HepG2 (cell line): Measurements from ENCODE around the gene NME8. TPM values are rescaled to one million over a fixed set of nuclear protein-coding genes. Genes with fewer than 3 reads are reported as not detected.

Source experiments
- BRCA1 ChIP-seq: sonication (generic); formaldehyde crosslinking; IDR thresholded peaks from 2 replicates; pipeline ENCODE4 v1.4.0; 2020; ENCODE audit warnings: missing genetic modification reagents
- DMAP1 ChIP-seq: IDR thresholded peaks from 2 replicates; pipeline ENCODE4 v1.6.1; 2016
- HMGA1 ChIP-seq: sonication (generic); formaldehyde crosslinking; conservative IDR thresholded peaks from 2 replicates; pipeline ENCODE4 v1.4.0; 2020; ENCODE audit warnings: missing genetic modification reagents
- KLF9 ChIP-seq: IDR thresholded peaks from 2 replicates; pipeline ENCODE4 v1.6.1; 2016; ENCODE audit warnings: low read depth
- MED1 ChIP-seq: sonication (generic); formaldehyde crosslinking; IDR thresholded peaks from 2 replicates; pipeline ENCODE4 v1.4.0; 2020; ENCODE audit warnings: missing genetic modification reagents
- NFE2L2 ChIP-seq: fragments of 150-350 bp; IDR thresholded peaks from 2 replicates; pipeline ENCODE4 v1.6.1; 2014; ENCODE audit warnings: low read length
- RNF2 ChIP-seq: fragments of 450-650 bp; conservative IDR thresholded peaks from 2 replicates; pipeline ENCODE4 v1.6.1; 2016; ENCODE audit warnings: low read depth
- SOX13 ChIP-seq, 3 experiments: fragments of 450-650 bp in 1 of 3; sonication (generic) in 1 of 3; formaldehyde crosslinking in 1 of 3; IDR thresholded peaks in 2 of 3; conservative IDR thresholded peaks in 1 of 3; 2 replicates each; pipeline versions ENCODE4 v1.5.0 to v1.6.1; 2016 to 2020; ENCODE audit warnings: antibody characterized with exemption in 1 of 3, mild to moderate bottlenecking in 1 of 3, missing compliant biosample characterization in 1 of 3, missing genetic modification reagents in 1 of 3, moderate library complexity in 1 of 3
- ZC3H4 ChIP-seq: sonication (generic); formaldehyde crosslinking; IDR thresholded peaks from 2 replicates; pipeline ENCODE4 v1.4.0; 2020; ENCODE audit warnings: missing genetic modification reagents, borderline replicate concordance
- ZNF143 ChIP-seq: sonication (generic); formaldehyde crosslinking; IDR thresholded peaks from 2 replicates; pipeline ENCODE4 v1.4.0; 2020; ENCODE audit warnings: missing genetic modification reagents
- ZNF549 ChIP-seq: sonication (generic); formaldehyde crosslinking; IDR thresholded peaks from 2 replicates; pipeline ENCODE4 v1.5.0; 2020; ENCODE audit warnings: missing genetic modification reagents
- ZNF558 ChIP-seq: sonication (generic); formaldehyde crosslinking; IDR thresholded peaks from 2 replicates; pipeline ENCODE4 v1.9.0; 2022; ENCODE audit warnings: mild to moderate bottlenecking, missing genetic modification reagents, borderline replicate concordance
- ZNF891 ChIP-seq: sonication (generic); formaldehyde crosslinking; IDR thresholded peaks from 2 replicates; pipeline ENCODE4 v1.5.0; 2020; ENCODE audit warnings: mild to moderate bottlenecking, missing genetic modification reagents
- polyA plus RNA-seq, 8 experiments: library from polyadenylated mRNA; depleted of rRNA in 3 of 8; stranded (reverse) in 7 of 8; unstranded in 1 of 8; fragments of >200 nt; fragmentation: Illumina TruSeq in 4 of 8; extraction: Trizol in 4 of 8; gene quantifications; 2 replicates each; pipeline versions ENCODE4 v1.2.1 to v1.2.3, GENCODE V29; 2011 to 2016; ENCODE audit warnings: low read depth in 4 of 8, missing spikeins in 1 of 8, mixed read lengths in 1 of 8; ENCODE audit not compliant: insufficient read depth in 1 of 8
- total RNA-seq, 5 experiments: library from RNA; depleted of rRNA; stranded (reverse); fragments of >200 nt; fragmentation: Illumina TruSeq; extraction: Trizol; gene quantifications; 2 replicates each; pipeline ENCODE4 v1.2.3, GENCODE V29; 2016; ENCODE audit warnings: low read depth in 1 of 5
- TF ChIP-seq, protein P1 (sequence below): sonication (generic); formaldehyde crosslinking; IDR thresholded peaks from 2 replicates; pipeline ENCODE4 v1.4.0; 2020; ENCODE audit warnings: mild to moderate bottlenecking, missing genetic modification reagents
- TF ChIP-seq, protein P2 (sequence below): sonication (generic); formaldehyde crosslinking; IDR thresholded peaks from 2 replicates; pipeline ENCODE4 v1.5.0; 2020; ENCODE audit warnings: missing genetic modification reagents
- TF ChIP-seq, protein P3 (sequence below): sonication (generic); formaldehyde crosslinking; IDR thresholded peaks from 2 replicates; pipeline ENCODE4 v1.8.0; 2022; ENCODE audit warnings: mild to moderate bottlenecking, missing genetic modification reagents
- TF ChIP-seq, protein P4 (sequence below): sonication (generic); formaldehyde crosslinking; IDR thresholded peaks from 2 replicates; pipeline ENCODE4 v1.4.0; 2020; ENCODE audit warnings: missing genetic modification reagents
- TF ChIP-seq, protein P5 (sequence below): sonication (generic); formaldehyde crosslinking; IDR thresholded peaks from 2 replicates; pipeline ENCODE4 v1.4.0; 2020; ENCODE audit warnings: missing genetic modification reagents
- TF ChIP-seq, protein P6 (sequence below): sonication (generic); formaldehyde crosslinking; IDR thresholded peaks from 2 replicates; pipeline ENCODE4 v1.5.0; 2020; ENCODE audit warnings: missing genetic modification reagents, mild to moderate bottlenecking, borderline replicate concordance

NME8 gene
- total and polyA plus RNA-seq, 2 of the 13 experiments (the other 11 are each of a cell fraction or from before 2014, with no cell fraction given): not detected

DNA sequence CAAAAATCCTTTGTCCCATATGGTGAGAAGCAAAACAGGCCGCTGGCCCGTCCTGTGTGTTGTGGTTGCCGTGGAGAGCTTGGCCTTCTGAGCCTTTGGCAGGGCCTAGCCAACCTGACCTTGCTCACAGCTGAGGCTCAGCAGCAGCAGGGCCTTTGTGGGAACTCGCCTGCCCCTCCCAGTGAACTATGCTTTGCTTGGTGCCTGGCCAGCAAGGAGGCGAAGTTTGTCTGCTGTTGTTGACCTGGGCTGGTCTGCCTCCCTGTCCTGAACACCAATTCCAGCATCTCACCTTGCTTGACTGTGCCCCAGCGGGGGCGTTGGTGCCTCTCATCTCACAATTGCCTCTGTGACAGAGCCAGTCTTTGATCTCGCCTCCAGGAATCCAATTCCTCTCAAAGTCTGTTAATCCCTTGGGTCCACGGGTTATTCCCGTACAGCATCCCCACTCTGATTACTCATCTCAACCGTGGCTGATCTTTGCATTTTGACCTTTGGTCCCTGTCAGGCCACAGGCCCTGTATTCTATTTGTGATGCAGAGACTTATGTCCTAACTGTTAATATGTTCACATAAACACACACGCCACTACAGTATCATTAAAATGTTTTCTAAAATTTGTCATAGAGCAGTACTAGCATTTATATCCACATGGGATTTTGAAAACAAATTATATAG is 94.7 kb downstream of the NME8 start (continued):
- TF ChIP-seq, protein P1, sequence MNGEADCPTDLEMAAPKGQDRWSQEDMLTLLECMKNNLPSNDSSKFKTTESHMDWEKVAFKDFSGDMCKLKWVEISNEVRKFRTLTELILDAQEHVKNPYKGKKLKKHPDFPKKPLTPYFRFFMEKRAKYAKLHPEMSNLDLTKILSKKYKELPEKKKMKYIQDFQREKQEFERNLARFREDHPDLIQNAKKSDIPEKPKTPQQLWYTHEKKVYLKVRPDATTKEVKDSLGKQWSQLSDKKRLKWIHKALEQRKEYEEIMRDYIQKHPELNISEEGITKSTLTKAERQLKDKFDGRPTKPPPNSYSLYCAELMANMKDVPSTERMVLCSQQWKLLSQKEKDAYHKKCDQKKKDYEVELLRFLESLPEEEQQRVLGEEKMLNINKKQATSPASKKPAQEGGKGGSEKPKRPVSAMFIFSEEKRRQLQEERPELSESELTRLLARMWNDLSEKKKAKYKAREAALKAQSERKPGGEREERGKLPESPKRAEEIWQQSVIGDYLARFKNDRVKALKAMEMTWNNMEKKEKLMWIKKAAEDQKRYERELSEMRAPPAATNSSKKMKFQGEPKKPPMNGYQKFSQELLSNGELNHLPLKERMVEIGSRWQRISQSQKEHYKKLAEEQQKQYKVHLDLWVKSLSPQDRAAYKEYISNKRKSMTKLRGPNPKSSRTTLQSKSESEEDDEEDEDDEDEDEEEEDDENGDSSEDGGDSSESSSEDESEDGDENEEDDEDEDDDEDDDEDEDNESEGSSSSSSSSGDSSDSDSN (CRISPR knock-in tag): peak; percentile 93
- TF ChIP-seq, protein P2, sequence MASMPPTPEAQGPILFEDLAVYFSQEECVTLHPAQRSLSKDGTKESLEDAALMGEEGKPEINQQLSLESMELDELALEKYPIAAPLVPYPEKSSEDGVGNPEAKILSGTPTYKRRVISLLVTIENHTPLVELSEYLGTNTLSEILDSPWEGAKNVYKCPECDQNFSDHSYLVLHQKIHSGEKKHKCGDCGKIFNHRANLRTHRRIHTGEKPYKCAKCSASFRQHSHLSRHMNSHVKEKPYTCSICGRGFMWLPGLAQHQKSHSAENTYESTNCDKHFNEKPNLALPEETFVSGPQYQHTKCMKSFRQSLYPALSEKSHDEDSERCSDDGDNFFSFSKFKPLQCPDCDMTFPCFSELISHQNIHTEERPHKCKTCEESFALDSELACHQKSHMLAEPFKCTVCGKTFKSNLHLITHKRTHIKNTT (CRISPR knock-in tag): no peak
- no peak for TF ChIP-seq HMGA1 (CRISPR knock-in tag)
- TF ChIP-seq, protein P3, sequence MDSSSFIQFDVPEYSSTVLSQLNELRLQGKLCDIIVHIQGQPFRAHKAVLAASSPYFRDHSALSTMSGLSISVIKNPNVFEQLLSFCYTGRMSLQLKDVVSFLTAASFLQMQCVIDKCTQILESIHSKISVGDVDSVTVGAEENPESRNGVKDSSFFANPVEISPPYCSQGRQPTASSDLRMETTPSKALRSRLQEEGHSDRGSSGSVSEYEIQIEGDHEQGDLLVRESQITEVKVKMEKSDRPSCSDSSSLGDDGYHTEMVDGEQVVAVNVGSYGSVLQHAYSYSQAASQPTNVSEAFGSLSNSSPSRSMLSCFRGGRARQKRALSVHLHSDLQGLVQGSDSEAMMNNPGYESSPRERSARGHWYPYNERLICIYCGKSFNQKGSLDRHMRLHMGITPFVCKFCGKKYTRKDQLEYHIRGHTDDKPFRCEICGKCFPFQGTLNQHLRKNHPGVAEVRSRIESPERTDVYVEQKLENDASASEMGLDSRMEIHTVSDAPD (CRISPR knock-in tag): peak; percentile 98
- TF ChIP-seq ZNF549 (CRISPR knock-in tag): no peak
- peak; percentile 59; the same call in 1 of the 2 replicates for TF ChIP-seq KLF9 (CRISPR knock-in tag)
- TF ChIP-seq, protein P4, sequence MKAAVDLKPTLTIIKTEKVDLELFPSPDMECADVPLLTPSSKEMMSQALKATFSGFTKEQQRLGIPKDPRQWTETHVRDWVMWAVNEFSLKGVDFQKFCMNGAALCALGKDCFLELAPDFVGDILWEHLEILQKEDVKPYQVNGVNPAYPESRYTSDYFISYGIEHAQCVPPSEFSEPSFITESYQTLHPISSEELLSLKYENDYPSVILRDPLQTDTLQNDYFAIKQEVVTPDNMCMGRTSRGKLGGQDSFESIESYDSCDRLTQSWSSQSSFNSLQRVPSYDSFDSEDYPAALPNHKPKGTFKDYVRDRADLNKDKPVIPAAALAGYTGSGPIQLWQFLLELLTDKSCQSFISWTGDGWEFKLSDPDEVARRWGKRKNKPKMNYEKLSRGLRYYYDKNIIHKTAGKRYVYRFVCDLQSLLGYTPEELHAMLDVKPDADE (CRISPR knock-in tag): no peak
- no peak; the same call in 1 of the 2 replicates for TF ChIP-seq ZC3H4 (CRISPR knock-in tag)
- peak; percentile 93 for TF ChIP-seq SOX13 (IDR thresholded peaks at IDR 0.05)
- peak in 1 of 2 experiments; percentile 98; a peak in 2 of 4 replicates for TF ChIP-seq SOX13 (CRISPR knock-in tag; conservative IDR thresholded peaks at IDR 0.05 in 1 of 2, IDR thresholded peaks at IDR 0.05 in 1 of 2)
- no peak for TF ChIP-seq ZNF891 (CRISPR knock-in tag)
- peak; percentile 61; the same call in 1 of the 2 replicates for TF ChIP-seq RNF2
- peak; percentile 97 for TF ChIP-seq MED1 (CRISPR knock-in tag)
- no peak for TF ChIP-seq BRCA1 (CRISPR knock-in tag)
- no peak for TF ChIP-seq ZNF143 (CRISPR knock-in tag)
- TF ChIP-seq NFE2L2: no peak
- TF ChIP-seq, protein P5, sequence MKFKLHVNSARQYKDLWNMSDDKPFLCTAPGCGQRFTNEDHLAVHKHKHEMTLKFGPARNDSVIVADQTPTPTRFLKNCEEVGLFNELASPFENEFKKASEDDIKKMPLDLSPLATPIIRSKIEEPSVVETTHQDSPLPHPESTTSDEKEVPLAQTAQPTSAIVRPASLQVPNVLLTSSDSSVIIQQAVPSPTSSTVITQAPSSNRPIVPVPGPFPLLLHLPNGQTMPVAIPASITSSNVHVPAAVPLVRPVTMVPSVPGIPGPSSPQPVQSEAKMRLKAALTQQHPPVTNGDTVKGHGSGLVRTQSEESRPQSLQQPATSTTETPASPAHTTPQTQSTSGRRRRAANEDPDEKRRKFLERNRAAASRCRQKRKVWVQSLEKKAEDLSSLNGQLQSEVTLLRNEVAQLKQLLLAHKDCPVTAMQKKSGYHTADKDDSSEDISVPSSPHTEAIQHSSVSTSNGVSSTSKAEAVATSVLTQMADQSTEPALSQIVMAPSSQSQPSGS: peak; percentile 94
- TF ChIP-seq, protein P6, sequence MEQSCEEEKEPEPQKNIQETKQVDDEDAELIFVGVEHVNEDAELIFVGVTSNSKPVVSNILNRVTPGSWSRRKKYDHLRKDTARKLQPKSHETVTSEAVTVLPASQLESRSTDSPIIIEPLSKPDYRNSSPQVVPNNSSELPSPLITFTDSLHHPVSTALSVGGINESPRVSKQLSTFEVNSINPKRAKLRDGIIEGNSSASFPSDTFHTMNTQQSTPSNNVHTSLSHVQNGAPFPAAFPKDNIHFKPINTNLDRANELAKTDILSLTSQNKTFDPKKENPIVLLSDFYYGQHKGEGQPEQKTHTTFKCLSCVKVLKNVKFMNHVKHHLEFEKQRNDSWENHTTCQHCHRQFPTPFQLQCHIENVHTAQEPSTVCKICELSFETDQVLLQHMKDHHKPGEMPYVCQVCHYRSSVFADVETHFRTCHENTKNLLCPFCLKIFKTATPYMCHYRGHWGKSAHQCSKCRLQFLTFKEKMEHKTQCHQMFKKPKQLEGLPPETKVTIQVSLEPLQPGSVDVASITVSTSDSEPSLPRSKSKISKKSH (CRISPR knock-in tag): no peak
- TF ChIP-seq DMAP1: peak; percentile 60; the same call in 1 of the 2 replicates
- TF ChIP-seq ZNF558 (CRISPR knock-in tag): 0 out of 2 replicates have a peak, but pooled peaks have one; percentile 65
